ENCODE results near the gene FAM156A.
"Not testable (repeated sequence)": the region's sequence is repeated elsewhere in the genome, so short reads cannot be mapped to it uniquely, and the experiment has no call there.

Gene FAM156A

GRCh38 chrX:52958961-52959360, 643 bp upstream of the FAM156A start:
- DNase-seq = not testable (repeated sequence)

GRCh38 chrX:52949884-52950283, 8.4 kb downstream of the FAM156A start:
- DNase-seq = not testable (repeated sequence)

- not testable (repeated sequence) for DNase-seq
These were observed 9.0 kb downstream of the FAM156A start for GRCh38 chrX:52949325-52949724.

- not testable (repeated sequence) for DNase-seq
These were observed 10.1 kb downstream of the FAM156A start for GRCh38 chrX:52948265-52948664.

- not testable (repeated sequence) for DNase-seq
These were observed 10.8 kb downstream of the FAM156A start for GRCh38 chrX:52947501-52947900.

- DNase-seq = not testable (repeated sequence)
These were observed 12.4 kb downstream of the FAM156A start for GRCh38 chrX:52945838-52946494.

- DNase-seq = not testable (repeated sequence)
These were observed 16.6 kb downstream of the FAM156A start for GRCh38 chrX:52941728-52942127.

GRCh38 chrX:52940704-52941103, 17.6 kb downstream of the FAM156A start:
- DNase-seq = not testable (repeated sequence)

- not testable (repeated sequence) for DNase-seq
These were observed 22.9 kb downstream of the FAM156A start for GRCh38 chrX:52935470-52935784.

- peak; percentile 74 for DNase-seq
These were observed 23.4 kb downstream of the FAM156A start for GRCh38 chrX:52934704-52935469.

GRCh38 chrX:52933976-52934703, 24.2 kb downstream of the FAM156A start:
- DNase-seq = no peak

- no peak for DNase-seq
These were observed 25.1 kb downstream of the FAM156A start for GRCh38 chrX:52933213-52933612.

GRCh38 chrX:52930214-52930613, 28.1 kb downstream of the FAM156A start:
- DNase-seq = not testable (repeated sequence)

GRCh38 chrX:52923781-52924241, 34.5 kb downstream of the FAM156A start:
- no peak for DNase-seq

GRCh38 chrX:52914704-52915103, 43.6 kb downstream of the FAM156A start:
- not testable (repeated sequence) for DNase-seq

GRCh38 chrX:52913681-52914080, 44.6 kb downstream of the FAM156A start:
- DNase-seq = not testable (repeated sequence)

- DNase-seq = not testable (repeated sequence)
These were observed 48.9 kb downstream of the FAM156A start for GRCh38 chrX:52909313-52909969.

- DNase-seq = not testable (repeated sequence)
These were observed 50.4 kb downstream of the FAM156A start for GRCh38 chrX:52907900-52908299.

GRCh38 chrX:52907137-52907536, 51.2 kb downstream of the FAM156A start:
- not testable (repeated sequence) for DNase-seq

GRCh38 chrX:52906072-52906471, 52.2 kb downstream of the FAM156A start:
- DNase-seq = not testable (repeated sequence)

- DNase-seq = not testable (repeated sequence)
These were observed 52.8 kb downstream of the FAM156A start for GRCh38 chrX:52905531-52905930.

Data from 8988T (cell line).